GM21360 (cell line): ENCODE measurements around the gene PFN3.
"Not testable (repeated sequence)": the region's sequence is repeated elsewhere in the genome, so short reads cannot be mapped to it uniquely, and the experiment has no call there.

ENCODE experiments used
- ATAC-seq: cut with Tn5 transposase; IDR thresholded peaks from one replicate; pipeline ENCODE4 v1.9.1; 2021; ENCODE audit warnings: mild to moderate bottlenecking, moderate library complexity; ENCODE audit not compliant: unreplicated experiment

The PFN3 gene

DNA sequence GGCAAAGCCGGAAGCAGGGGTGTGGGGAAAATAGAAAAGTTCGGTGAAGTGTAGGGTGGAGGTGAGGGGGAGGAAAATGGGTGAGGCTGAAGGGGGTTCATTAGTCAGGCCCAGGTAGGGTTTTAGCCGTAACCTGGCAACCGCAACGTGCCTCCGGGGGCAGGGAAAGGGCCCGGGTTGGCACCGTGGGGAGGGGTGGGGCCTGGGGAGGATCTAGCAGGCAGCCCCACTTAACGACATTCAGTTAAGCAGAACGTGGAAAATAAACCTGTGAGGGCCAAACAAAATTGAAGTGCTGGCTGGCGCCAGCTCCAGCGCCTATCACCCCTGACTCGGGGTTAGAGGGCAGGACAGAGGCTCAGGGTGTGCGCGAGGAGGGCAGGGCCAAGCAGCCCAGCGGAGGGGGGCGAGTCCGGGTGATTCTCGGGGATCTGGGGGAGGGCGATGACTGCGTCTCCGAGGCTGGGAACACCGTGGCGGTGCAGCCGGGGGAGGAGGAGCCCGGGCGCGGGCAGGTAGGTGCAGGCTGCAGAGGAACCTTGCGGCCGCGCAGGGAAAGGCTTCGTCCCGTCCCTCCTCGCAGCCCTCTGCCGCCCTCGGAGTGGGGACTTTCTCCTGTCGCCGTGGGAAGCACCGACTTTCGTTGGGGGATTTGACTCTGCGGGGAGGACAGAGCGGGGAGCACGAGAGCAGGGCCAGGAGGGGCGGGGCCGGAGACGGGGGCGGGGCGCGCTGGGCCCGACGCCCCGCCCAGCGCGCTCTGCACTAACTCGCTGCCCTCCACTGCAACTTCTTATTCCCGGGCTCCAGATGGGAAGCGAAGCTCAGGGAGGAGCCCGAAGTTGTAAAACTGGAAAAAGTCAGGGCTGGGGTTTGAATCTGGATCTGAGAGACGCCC lies 37.6 kb downstream of the PFN3 start:
- peak; percentile 37 for ATAC-seq

DNA sequence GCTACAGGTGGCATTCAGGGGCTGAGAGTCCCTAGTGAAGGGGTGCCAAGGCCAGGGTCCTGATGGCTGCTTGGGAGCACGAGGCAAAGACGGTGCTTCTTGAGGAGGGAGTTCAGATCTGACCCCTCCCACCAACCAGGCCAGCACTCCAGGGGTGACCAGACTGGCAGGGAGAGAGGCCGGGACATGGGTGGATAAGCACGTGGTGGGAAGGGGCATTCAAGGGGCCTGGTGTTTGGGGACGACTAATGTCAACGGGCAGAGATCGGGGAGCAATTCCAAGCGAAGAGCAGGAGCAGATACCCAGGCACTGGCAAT lies 38.2 kb downstream of the PFN3 start:
- no peak for ATAC-seq

DNA sequence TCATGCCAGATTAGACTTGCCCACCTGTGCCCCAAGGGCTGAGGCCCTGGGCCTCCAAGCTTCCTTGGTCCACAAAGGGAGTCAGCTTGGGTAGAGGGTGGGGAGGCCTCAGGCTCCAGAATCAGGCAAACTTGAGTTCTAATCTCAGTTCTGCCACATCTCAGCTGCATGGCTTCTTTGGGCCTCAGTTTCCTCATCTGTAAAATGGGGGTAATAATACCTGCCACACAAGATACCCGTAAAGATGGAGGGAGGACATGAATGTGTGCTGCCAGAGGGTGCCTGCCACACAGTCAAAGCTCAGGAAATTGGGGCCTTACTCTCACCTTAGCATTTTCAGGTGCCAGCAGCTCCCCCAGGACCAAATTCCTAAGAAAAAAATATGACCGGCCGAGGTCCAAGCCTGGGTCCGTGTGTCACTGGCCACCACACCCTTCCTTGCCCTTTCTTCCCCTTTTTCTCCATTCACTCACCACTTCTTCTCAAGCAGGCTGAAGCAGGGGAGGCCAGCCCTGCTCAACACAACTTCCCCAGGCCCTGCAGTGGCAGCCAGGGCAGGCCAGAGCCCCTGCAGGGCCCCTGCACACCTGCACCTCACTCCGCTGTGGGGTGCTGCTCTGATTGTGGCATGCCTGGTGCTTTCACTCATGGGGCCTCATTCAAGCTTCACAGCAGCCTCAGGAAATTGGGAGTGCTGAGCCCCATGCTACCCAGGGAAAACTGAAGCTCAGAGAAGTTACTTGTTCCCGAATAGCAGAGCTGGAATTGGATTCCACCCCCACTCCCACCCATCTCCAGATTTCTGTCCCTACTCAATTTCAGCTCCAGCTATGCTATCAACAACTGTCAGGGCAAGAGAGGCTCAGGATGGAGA lies 38.8 kb downstream of the PFN3 start:
- ATAC-seq = no peak

DNA sequence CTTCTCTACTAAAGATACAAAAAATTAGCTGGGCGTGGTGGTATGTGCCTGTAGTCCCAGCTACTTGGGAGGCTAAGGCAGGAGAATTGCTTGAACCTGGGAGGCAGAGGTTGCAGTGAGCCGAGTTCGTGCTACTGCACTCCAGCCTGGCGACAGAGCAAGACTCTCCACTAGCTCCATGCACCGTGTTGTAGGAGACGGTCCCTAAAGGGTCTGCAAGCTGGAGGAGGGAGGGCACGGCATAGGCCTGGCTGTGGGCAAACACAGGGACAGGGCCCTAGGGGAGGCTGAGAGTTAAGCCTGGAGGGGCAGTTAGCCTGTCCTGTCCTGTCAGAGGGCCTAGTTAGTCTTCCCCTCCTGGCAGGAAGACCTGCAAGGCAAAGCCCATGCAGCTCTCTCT lies 39.7 kb downstream of the PFN3 start:
- not testable (repeated sequence) for ATAC-seq

DNA sequence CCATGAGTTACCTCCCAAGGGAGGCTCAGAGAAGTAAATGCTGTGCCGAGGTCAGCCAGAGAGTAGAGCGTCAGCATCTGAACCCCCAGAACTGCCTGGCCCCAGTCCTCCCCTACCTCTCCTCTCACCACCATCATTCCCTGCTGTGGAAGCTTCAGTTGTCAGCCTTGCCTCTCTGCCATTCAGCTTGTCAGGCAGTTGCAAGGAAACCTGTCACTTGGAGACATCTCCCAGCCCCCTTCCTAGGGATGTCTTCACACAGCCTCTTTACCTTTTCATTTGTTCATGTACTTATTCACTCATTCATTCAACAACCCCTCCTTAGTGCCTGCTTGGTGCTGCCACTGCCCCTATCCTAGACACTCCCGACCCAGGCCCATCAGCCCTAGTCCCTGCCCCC lies 40.6 kb downstream of the PFN3 start:
- no peak for ATAC-seq

DNA sequence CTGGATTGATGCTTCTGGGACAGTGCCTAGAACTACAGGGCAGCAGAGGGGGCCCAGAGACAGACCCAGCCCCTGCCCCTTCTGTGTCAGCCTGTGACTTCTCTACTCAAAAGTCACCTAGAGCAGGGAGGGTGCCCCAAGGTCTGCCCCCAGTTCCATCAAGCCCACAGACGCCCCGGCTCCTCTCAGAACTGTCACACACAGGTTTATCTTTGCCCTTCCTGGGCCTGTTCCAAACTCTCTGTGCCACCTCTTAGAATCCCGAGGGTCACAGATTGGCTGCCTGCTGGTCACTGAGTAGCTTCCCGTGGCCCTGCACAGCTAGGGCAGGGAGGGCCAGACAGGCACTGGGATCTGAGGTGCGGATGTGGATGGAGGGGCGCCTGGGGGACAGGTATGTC lies 41.0 kb downstream of the PFN3 start:
- ATAC-seq = no peak

DNA sequence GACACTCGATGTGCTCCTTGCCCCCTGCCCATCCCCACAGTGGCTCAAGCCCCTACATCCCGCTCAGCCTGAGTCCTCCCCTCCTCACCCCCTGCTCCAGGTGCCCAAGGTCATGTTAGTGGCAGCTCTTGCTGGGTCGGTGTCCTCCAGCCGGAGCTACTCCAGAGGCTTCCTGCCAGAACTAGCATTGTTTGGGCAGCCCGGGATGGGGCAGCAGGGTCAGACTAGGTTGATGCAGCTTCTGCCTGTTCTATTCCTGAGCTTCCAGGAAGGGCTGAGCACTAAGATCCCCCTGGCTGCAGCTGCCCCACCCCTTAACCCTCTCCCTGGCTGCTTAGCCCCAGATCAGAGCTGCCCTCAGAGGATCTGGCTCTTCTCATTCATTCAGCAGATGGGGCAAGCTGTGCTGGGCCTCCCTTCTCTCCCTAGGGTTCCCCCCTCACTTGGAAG lies 42.1 kb downstream of the PFN3 start:
- ATAC-seq = no peak

DNA sequence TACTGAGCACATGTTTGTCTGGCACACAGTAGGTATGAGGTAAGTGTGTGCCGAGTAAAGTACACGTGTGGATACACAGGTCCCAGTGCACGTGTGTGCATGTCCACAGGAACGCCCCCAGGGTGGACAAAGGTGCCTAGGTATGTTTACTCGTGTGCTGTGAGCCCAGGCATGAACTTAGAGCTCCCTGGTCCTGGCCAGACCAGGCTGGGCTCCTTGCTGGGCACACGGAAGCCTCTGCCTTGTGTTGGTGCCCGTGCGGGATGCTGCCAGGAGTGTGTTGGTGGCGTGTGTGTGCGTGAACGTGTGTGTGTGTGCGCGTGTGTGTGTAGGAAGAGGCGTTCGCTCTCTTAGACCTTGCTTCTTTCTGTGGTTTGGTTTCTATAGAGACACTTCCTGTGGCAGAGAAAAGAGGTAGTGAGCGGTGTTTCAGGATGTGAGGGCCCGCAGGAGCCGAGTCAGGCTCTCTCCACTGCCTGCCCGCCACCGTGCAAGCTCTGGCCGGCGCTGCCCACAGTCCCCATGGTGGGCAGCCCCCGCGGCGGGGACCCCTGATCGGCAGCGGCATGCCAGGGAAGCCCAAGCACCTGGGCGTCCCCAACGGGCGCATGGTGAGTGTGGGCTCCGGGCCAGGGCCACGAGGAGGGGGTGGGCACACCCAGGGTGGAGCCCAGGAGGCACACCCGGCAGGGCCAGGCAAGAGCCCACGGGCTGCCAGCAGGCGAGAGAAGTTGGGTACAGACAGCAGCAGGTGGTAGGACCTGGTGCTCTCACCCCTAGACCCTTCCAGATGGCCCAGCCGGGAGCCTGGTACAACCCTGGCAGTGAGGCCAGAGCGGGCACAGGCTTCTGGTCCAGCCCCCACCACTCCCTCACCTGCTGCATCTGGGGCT lies 42.8 kb downstream of the PFN3 start, which contains the start of gene RGS14:
Gene RGS14, plus strand, starts transcription at position 466 of the 893 bp plus-strand sequence. Its CDS starts 101 bp downstream, at position 567.
- ATAC-seq = peak; percentile 69

DNA sequence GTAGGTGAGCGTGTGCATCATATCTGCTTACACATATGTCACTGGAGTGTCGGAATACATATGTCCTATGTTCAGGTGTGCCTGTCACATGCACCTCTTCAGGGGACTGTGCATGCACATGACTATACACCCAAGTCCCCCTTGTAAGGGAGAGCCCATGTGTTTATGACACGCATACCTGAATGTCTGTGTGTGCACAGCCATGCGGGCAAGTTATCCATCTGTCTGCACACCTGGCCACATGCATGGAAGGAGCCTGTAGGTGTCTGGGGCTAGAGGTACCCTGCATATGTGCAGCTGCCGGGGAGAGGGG lies 43.4 kb downstream of the PFN3 start:
- ATAC-seq = no peak

DNA sequence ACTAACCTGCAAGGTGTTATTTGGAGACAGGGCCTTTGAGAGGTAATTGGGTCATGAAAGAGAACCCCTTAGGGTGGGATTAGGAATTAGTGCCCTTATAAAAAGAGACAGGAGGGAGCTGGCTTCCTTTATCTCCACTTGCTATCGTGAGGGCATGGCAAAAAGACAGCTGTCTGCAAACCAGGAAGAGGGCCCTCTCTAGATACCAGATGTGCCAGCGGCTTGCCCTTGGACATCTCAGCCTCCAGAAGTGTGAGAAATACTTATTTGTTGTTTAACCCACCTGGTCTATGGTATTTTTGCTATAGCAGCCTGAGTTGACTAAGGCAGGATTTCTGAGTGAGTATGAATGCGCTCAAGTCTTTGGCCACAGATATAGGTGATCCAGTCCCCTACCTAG lies 43.7 kb downstream of the PFN3 start:
- no peak for ATAC-seq

DNA sequence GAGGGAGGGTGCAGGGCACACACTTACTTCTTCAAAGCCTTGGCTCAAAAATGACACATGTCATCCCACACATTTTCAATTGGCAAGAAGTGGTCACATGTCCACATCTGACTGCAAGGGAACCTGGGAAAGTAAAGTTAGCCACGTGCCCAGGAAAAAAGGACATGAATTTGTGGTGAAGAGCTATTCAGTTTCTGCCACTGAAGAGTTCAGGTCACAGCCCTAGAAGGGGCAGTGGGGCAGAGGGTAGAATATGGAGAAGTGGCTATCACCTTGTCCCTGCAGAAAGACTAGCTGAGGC lies 44.6 kb downstream of the PFN3 start:
- ATAC-seq = no peak

DNA sequence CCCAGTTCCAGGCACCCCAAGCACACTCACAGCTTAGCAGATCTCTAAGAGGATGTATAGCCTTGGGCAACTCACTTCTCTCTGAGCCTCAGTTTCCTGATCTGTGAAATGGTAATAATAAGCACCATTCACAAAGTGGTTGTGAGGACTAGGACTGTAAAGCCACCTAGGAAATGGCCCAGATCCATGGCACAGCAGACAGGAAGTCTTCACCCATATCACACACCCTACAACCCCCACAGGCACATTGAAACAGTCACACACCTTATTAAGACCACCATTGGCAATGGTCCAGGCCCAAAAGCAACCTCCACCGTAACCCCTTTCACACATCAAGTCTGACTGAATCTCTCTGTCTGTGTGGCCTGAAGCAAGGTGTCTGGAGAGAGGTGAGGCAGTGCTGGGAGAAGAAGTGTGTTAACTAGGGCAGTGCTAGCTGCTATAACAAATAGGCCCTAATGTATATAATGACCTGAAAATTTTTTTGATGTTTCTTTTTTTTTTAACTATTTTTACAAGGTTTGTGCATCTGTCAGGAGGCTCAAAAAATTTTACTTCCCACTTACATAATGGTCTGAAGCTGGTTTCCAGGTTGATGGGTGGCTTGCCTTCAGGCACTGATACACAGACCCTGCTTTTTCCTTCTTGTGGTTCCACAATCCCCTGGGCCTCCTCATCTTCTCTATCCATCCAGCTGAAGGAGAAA lies 45.1 kb downstream of the PFN3 start:
- ATAC-seq = no peak

DNA sequence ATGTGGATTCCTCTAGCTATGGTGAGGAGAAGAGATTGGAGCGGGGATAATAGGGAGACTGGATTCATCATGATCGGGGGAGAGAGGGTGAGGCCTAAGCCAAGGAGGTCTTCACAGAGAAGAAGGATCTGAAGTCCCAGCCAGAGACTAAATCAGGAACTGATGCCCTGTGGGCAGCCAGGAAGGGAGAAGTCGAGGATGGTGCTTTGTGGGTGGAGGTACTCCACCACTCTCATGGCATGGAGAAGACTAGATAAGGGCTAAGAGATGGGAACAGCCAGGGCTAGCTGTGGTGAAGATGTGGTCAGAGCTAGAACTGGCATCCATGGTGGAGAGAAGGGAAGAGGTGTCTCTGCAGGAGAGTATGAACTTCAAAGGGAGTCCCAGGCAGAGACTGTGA lies 45.8 kb downstream of the PFN3 start:
- ATAC-seq = no peak

DNA sequence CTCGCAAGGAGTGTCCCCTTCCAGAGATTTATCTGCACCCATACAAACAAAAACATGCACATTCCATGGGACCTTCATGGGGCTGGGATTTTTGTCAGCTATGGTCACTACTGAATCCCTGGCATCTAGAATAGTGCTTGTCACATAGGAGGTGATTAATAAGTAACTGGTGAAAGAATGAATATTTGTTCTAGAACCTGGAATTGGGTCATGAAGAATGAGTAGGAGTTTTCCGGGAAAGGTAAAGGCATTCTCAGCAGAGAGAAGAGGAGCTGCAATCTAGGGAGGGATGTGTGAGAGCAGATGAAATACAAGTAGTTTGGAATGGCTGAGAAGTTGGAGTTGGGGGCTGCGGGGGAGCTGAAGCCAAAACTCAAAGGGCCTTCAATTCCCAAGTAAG lies 46.2 kb downstream of the PFN3 start:
- ATAC-seq = no peak

DNA sequence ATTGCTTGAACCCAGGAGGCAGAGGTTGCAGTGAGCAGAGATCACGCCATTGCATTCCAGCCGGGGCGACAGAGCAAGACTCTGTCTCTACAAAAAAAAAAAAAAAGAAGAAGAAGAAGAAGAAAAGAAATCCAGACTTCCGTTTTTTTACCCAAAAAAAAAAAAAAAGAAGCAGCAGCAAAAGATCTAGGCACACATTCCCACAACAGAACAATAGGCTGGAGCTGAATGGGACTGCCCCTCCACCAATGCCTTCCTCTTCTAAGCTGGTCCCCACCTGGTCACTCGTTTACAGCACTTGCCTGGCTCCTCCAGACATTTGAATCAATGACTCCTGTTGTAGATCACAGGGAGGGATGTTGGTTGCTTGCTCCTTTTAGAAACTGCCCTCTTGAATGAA lies 47.4 kb downstream of the PFN3 start:
- no peak for ATAC-seq

DNA sequence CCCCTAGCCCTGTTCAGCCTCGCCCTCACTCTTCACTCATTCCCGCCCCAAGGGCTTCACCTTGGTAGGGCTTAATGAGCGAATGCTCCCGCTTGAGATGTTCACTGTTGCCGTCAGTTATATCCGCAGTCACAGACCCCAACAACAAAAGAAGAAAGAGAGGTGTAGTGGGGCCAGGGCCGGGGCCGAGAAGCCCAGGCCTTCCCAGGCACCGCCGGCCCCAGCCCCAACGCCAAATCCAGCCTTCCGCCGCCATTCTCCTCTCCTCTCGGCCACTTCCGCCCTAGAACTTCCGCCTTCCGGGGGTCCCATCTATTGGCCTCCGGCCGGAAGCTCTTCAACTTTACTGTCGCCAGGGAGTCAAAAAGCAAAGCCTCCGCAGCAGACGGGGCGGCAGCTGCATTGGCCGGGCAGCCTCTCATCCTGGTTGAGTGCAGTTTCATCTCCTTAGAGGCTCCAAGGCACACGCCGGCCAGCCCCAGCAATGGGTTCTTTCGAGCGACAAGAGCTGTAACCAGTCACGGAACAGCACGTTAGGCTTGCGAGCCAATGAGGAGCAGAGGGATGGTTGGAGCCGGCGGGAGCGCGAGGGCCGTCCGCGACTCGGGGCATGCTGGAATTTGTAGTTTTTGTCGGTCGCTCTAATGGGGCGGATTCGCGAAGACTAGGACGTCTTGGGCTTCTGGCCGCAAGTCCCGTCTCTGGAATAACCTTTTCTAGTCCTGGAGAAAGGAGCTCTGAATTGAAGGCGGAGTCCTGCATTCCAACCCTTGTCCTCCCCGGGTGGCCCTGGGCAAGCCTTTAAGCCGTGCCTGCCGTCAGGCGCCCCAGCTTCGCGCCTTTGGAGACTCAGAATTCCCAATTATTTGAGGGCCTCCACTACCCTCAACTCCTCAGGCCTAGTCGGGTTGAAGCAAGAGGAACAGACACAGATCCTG lies 48.8 kb downstream of the PFN3 start, which contains the start of gene LMAN2:
Gene LMAN2, minus strand, starts transcription at position 277 of the 938 bp plus-strand sequence. Its CDS starts 21 bp downstream, at position 256.
- ATAC-seq = peak; percentile 89

DNA sequence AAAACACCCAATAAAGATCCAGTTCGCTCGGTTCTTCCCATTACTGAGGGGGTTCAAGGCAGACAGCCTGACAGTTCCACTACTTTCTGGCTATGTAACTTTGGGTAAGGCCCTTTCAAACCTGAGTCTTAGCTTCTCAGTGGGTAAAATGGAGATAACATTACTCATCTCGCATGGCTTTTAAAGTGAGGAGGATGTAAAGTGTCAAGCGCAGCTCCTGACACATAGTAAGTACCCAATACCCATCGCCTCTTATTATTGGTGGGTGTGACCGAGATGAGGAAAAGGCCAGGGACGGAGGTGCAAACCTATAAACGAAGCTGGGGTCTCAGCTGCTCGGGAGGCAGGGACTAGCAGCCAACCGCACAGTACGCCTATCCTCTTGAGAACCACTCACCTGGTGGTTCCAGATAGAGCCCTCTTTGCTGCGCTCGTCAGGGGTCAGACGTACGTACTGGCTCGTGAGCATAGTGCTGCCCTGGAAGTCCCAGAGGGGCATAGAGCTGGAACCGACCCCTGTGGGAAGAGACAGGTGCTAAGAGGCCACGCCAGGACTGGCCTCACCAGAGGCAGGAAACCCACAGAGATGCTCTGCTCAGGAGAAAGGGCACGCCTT lies 49.6 kb downstream of the PFN3 start:
- peak; percentile 13 for ATAC-seq
